Omental fat pad (tissue), 4 donors: ENCODE measurements around the gene TNPO2. TPM values are rescaled to one million over a fixed set of nuclear protein-coding genes. Genes with fewer than 3 reads are reported as not detected.
A peak's percentile ranks its signal among the peaks of the same experiment; 100 is the strongest.

ENCODE experiments used
- ATAC-seq: fragments of 150-250 bp; one replicate; pipeline ENCODE4 v1.9.1; 2016; ENCODE audit warnings: mild to moderate bottlenecking, moderate library complexity; ENCODE audit not compliant: low FRiP score
- DNase-seq: peaks from one replicate; pipeline ENCODE4 v3.0.0-alpha.2; 2019; ENCODE audit warnings: low spot score
- CTCF ChIP-seq, 3 donors: fragments of 450-650 bp; IDR thresholded peaks; one replicate each; pipeline ENCODE4 v1.5.1; 2016 to 2017; ENCODE audit warnings: antibody characterized with exemption in 3 of 3, mild to moderate bottlenecking in 3 of 3, moderate library complexity in 2 of 3
- total RNA-seq, 4 donors: library from RNA; depleted of rRNA; stranded (reverse); fragments of >200 nt; gene quantifications; one replicate each; pipeline ENCODE4 v1.1.0, GENCODE V29; 2016

Gene TNPO2
- total RNA-seq, result 10 to 100 TPM; 44.8 to 95.4 (median 55.8) TPM

- DNase-seq, result no peak
- TF ChIP-seq CTCF (IDR thresholded peaks at IDR 0.05), result no peak
- peak; percentile 19 for ATAC-seq
Observed at GRCh38 chr19:12723641-12724426, at the start of gene TNPO2. Gene TNPO2, minus strand, starts transcription at chr19:12723932. Its CDS starts 2,955 bp downstream, at chr19:12720977.

- no peak for DNase-seq
- no peak for ATAC-seq
- no peak for TF ChIP-seq CTCF (IDR thresholded peaks at IDR 0.05)
Observed at GRCh38 chr19:12772323-12772722, 48.6 kb upstream of the TNPO2 start.

GRCh38 chr19:12770922-12771321 is 47.2 kb upstream of the TNPO2 start:
- ATAC-seq, result no peak
- no peak for DNase-seq
- no peak for TF ChIP-seq CTCF (IDR thresholded peaks at IDR 0.05)

GRCh38 chr19:12769689-12770088 is 46.0 kb upstream of the TNPO2 start:
- TF ChIP-seq CTCF (IDR thresholded peaks at IDR 0.05), result no peak
- DNase-seq, result no peak
- ATAC-seq, result peak; percentile 63

GRCh38 chr19:12767666-12768065 is 43.9 kb upstream of the TNPO2 start:
- TF ChIP-seq CTCF (IDR thresholded peaks at IDR 0.05), result no peak
- no peak for DNase-seq
- no peak for ATAC-seq

- no peak for TF ChIP-seq CTCF (IDR thresholded peaks at IDR 0.05)
- no peak for ATAC-seq
- DNase-seq, result no peak
Observed at GRCh38 chr19:12767150-12767549, 43.4 kb upstream of the TNPO2 start.

GRCh38 chr19:12766051-12766521 is 42.4 kb upstream of the TNPO2 start:
- ATAC-seq, result peak; percentile 79
- DNase-seq, result no peak
- peak in 1 of 3 donors; percentile 58 for TF ChIP-seq CTCF (IDR thresholded peaks at IDR 0.05)
